ENCODE results near the gene CSF2.

DNA sequence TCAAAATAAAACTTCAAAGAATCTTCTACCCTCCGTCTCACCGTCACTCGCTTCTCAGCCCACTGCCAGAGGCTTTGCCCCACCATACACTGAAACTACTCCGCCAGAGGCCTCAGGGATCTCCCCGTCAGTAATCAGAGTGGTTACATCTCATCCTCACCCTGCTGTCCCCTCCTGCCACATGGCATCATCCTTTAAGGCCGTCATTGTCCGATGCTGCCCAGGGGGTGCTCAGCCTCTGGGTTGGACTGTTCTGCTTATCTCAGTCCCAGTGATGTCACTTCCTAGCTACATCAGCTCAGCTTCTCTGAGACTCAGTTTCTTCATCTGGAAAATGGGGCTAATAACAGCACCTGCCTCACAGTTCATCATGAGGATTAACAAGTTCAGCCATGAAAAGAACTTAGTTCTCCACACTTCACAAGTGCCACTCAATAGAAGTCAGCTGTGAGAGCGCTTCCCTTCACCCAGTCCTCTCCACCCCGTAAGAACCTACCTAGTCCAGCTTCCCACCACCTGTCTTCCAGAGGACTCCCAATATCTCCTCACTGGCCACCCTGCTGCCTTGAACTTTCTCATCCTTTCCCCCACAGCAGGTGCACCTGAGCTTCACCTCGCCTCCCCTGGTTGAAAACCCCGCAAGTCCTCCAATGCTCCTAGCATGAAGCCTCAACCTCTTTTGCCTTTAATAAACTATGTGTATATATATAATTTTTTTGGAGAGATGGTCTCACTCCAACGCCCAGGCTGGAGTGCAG, 15.9 kb upstream of the CSF2 start:
- TF ChIP-seq EZH2phosphoT487 (IDR thresholded peaks at IDR 0.05; ENCODE audit: low read length) (no peak), EZH2 (optimal IDR thresholded peaks at IDR 0.05; ENCODE audit: low read depth, low read length) (no peak)
